Measurements from ENCODE around the gene BMAL2. TPM values are rescaled to one million over a fixed set of nuclear protein-coding genes. Genes with fewer than 3 reads are reported as not detected.

Gene BMAL2
- total RNA-seq = 8.5 TPM

GRCh38 chr12:27332714-27333402 is at the start of gene BMAL2:
Gene BMAL2 (plus strand): TSS chr12:27332836. CDS start chr12:27333073, 237 bp downstream.

Other genes with a start within 250 kb of the BMAL2 start
- gene STK38L, start 88.5 kb upstream of the BMAL2 start, total RNA-seq = 57.7 TPM
- gene SMCO2, start 113.9 kb downstream of the BMAL2 start, total RNA-seq = 1.9 TPM
- 82.1 TPM for gene PPFIBP1, start 191.4 kb downstream of the BMAL2 start, total RNA-seq

Data from camera-type eye (tissue), 1 donor.